A549 (cell line): ENCODE results near the gene APC. TPM values are rescaled to one million over a fixed set of nuclear protein-coding genes. Genes with fewer than 3 reads are reported as not detected.

ENCODE experiments used
- ATAC-seq, 2 experiments: fragments of 200-7000 bp in 1 of 2; fragments of >200 bp in 1 of 2; cut with Nextera tagmentation in 1 of 2; cut with Tn5 transposase in 1 of 2; 3 replicates each; pipeline versions ENCODE4 v1.8.0 to v1.9.1; 2018 to 2020; ENCODE audit warnings: mild to moderate bottlenecking in 1 of 2, moderate library complexity in 1 of 2
- CTCF ChIA-PET: fragments of 300-600 bp; sonication (Branson Sonifier 250); formaldehyde crosslinking; extraction: SDS; loops from one replicate; lab custom pipeline; 2021; ENCODE audit warnings: antibody characterized with exemption, inconsistent platforms; lab: Yijun Ruan, JAX
- POLR2A ChIA-PET: fragments of 350-600 bp; formaldehyde crosslinking; extraction: SDS; loops from one replicate; lab custom pipeline; 2021; ENCODE audit warnings: antibody characterized with exemption, inconsistent platforms; lab: Yijun Ruan, JAX
- DNase-seq, 2 experiments: peaks; one replicate each; pipeline versions ENCODE4 v3.0.0 to v3.0.0-alpha.2; 2011 to 2016; ENCODE audit warnings: low read depth in 1 of 2, low spot score in 1 of 2
- FAIRE-seq: peaks from 2 replicates; lab custom pipeline; 2011; peaks lifted over from hg19 to GRCh38; lab: Jason Lieb, UNC
- H3K27ac ChIP-seq, 2 experiments: fragments of >200 bp; sonication (Bioruptor Twin); formaldehyde crosslinking; 3 replicates each; pipeline ENCODE4 v1.5.1; 2016 to 2017
- H3K4me1 ChIP-seq: fragments of >200 bp; sonication (Bioruptor Twin); formaldehyde crosslinking; 3 replicates; pipeline ENCODE4 v1.6.1; 2016
- H3K4me2 ChIP-seq: fragments of >200 bp; sonication (Bioruptor Twin); formaldehyde crosslinking; 3 replicates; pipeline ENCODE4 v1.6.1; 2016
- H3K4me3 ChIP-seq: fragments of >200 bp; sonication (Bioruptor Twin); formaldehyde crosslinking; 3 replicates; pipeline ENCODE4 v1.5.1; 2016
- H3K9me3 ChIP-seq: fragments of >200 bp; sonication (Bioruptor Twin); formaldehyde crosslinking; 3 replicates; pipeline ENCODE4 v1.6.1; 2016
- BHLHE40 ChIP-seq: IDR thresholded peaks from 2 replicates; pipeline ENCODE4 v1.6.1; 2012; ENCODE audit warnings: low read depth, low read length, inconsistent platforms
- CBX8 ChIP-seq: fragments of 200-600 bp; sonication (generic); IDR thresholded peaks from 2 replicates; pipeline ENCODE4 v1.6.1; 2016
- CHD4 ChIP-seq: fragments of 200-600 bp; sonication (generic); IDR thresholded peaks from 2 replicates; pipeline ENCODE4 v1.6.1; 2016; ENCODE audit warnings: antibody characterized with exemption, mild to moderate bottlenecking, borderline replicate concordance
- ESRRA ChIP-seq: fragments of 150-350 bp; IDR thresholded peaks from 2 replicates; pipeline ENCODE4 v1.6.1; 2014; ENCODE audit warnings: mild to moderate bottlenecking, low read length, borderline replicate concordance
- FOSB ChIP-seq: fragments of 250-450 bp; sonication (Bioruptor Pico); IDR thresholded peaks from 2 replicates; pipeline ENCODE4 v1.5.0; 2020; ENCODE audit warnings: mild to moderate bottlenecking, moderate library complexity
- FOXS1 ChIP-seq: fragments of 250-450 bp; sonication (Bioruptor Pico); IDR thresholded peaks from 2 replicates; pipeline ENCODE4 v1.5.0; 2020; ENCODE audit warnings: mild to moderate bottlenecking, moderate library complexity
- GATA3 ChIP-seq: IDR thresholded peaks from 2 replicates; pipeline ENCODE4 v1.6.1; 2012; ENCODE audit warnings: borderline replicate concordance
- HDAC2 ChIP-seq: fragments of 200-600 bp; sonication (generic); IDR thresholded peaks from 2 replicates; pipeline ENCODE4 v1.6.1; 2016
- HEYL ChIP-seq: fragments of 250-450 bp; sonication (Bioruptor Pico); IDR thresholded peaks from 2 replicates; pipeline ENCODE4 v1.8.0; 2021; ENCODE audit warnings: mild to moderate bottlenecking, moderate library complexity
- HOXB13 ChIP-seq: fragments of 250-450 bp; sonication (Bioruptor Pico); IDR thresholded peaks from 2 replicates; pipeline ENCODE4 v1.5.0; 2020; ENCODE audit warnings: low read depth, mild to moderate bottlenecking, moderate library complexity
- JUN ChIP-seq, 2 experiments: fragments of >200 bp; sonication (Bioruptor Twin); formaldehyde crosslinking; IDR thresholded peaks; 2 replicates in 1 of 2; 3 replicates in 1 of 2; pipeline ENCODE4 v1.6.1; 2016 to 2017
- JUNB ChIP-seq: fragments of >200 bp; sonication (Bioruptor Twin); formaldehyde crosslinking; IDR thresholded peaks from 2 replicates; pipeline ENCODE4 v1.6.1; 2016
- KDM1A ChIP-seq: fragments of 200-600 bp; sonication (generic); IDR thresholded peaks from 2 replicates; pipeline ENCODE4 v1.6.1; 2016; ENCODE audit warnings: low read depth, mild to moderate bottlenecking
- MAZ ChIP-seq: fragments of 150-350 bp; IDR thresholded peaks from 2 replicates; pipeline ENCODE4 v1.6.1; 2014; ENCODE audit warnings: antibody characterized with exemption, low read depth, low read length, borderline replicate concordance
- NFE2L2 ChIP-seq: fragments of 150-350 bp; conservative IDR thresholded peaks from 2 replicates; pipeline ENCODE4 v1.6.1; 2014; ENCODE audit warnings: low read length
- NPAS2 ChIP-seq: fragments of 250-450 bp; sonication (Bioruptor Pico); IDR thresholded peaks from 2 replicates; pipeline ENCODE4 v1.8.0; 2022; ENCODE audit warnings: mild to moderate bottlenecking, moderate library complexity, borderline replicate concordance
- NR3C1 ChIP-seq: fragments of >200 bp; sonication (Bioruptor Twin); formaldehyde crosslinking; IDR thresholded peaks from 3 replicates; pipeline ENCODE4 v1.6.1; 2017
- PHF8 ChIP-seq: fragments of 200-600 bp; sonication (generic); IDR thresholded peaks from 2 replicates; pipeline ENCODE4 v1.6.1; 2016; ENCODE audit warnings: low read depth, mild to moderate bottlenecking, antibody characterized with exemption, moderate library complexity, borderline replicate concordance
- POLR2AphosphoS2 ChIP-seq: conservative IDR thresholded peaks from 2 replicates; pipeline ENCODE4 v1.6.1; 2012; ENCODE audit warnings: low read length, improper control_type of control experiment, inconsistent platforms
- RAD21 ChIP-seq, 2 experiments: fragments of >200 bp in 1 of 2; sonication (Bioruptor Twin) in 1 of 2; formaldehyde crosslinking in 1 of 2; IDR thresholded peaks in 1 of 2; conservative IDR thresholded peaks in 1 of 2; 2 replicates in 1 of 2; 3 replicates in 1 of 2; pipeline ENCODE4 v1.6.1; 2012 to 2018; ENCODE audit warnings: inconsistent platforms in 1 of 2
- RARB ChIP-seq: fragments of 250-450 bp; sonication (Bioruptor Pico); IDR thresholded peaks from 2 replicates; pipeline ENCODE4 v1.8.0; 2021; ENCODE audit warnings: mild to moderate bottlenecking, moderate library complexity
- RCOR1 ChIP-seq: fragments of 150-350 bp; IDR thresholded peaks from 2 replicates; pipeline ENCODE4 v1.6.1; 2014; ENCODE audit warnings: antibody characterized with exemption, low read length, low read depth
- RNF2 ChIP-seq: fragments of 200-600 bp; sonication (generic); IDR thresholded peaks from 2 replicates; pipeline ENCODE4 v1.6.1; 2016; ENCODE audit warnings: low read depth, mild to moderate bottlenecking, antibody characterized with exemption, moderate library complexity, borderline replicate concordance
- SREBF2 ChIP-seq: fragments of 450-650 bp; IDR thresholded peaks from 2 replicates; pipeline ENCODE4 v1.6.1; 2014; ENCODE audit warnings: mild to moderate bottlenecking, moderate library complexity
- TFCP2L1 ChIP-seq: fragments of 250-450 bp; sonication (Bioruptor Pico); IDR thresholded peaks from 2 replicates; pipeline ENCODE4 v1.5.0; 2021; ENCODE audit warnings: mild to moderate bottlenecking
- TP53 ChIP-seq: fragments of 250-450 bp; sonication (Bioruptor Pico); IDR thresholded peaks from 2 replicates; pipeline ENCODE4 v1.5.0; 2021; ENCODE audit warnings: mild to moderate bottlenecking, moderate library complexity
- ZC3H11A ChIP-seq: fragments of 450-650 bp; IDR thresholded peaks from 2 replicates; pipeline ENCODE4 v1.6.1; 2014; ENCODE audit warnings: antibody characterized with exemption, mild to moderate bottlenecking
- ZNF302 ChIP-seq: fragments of 250-450 bp; sonication (Bioruptor Pico); IDR thresholded peaks from 2 replicates; pipeline ENCODE4 v1.9.0; 2021; ENCODE audit warnings: inconsistent platforms, mild to moderate bottlenecking, moderate library complexity
- ZSCAN20 ChIP-seq: fragments of 250-450 bp; sonication (Bioruptor Pico); IDR thresholded peaks from 2 replicates; pipeline ENCODE4 v1.8.0; 2022; ENCODE audit warnings: mild to moderate bottlenecking, moderate library complexity
- WGBS: methylation state at CpG from one replicate; pipeline ENCODE4 v1.1.6; 2017; ENCODE audit errors: missing lambda C conversion rate; 5-methylcytosine and 5-hydroxymethylcytosine counted together
- polyA plus RNA-seq, 4 experiments: library from polyadenylated mRNA; depleted of rRNA in 3 of 4; stranded (reverse); fragments of >200 nt; fragmentation: RNase III in 1 of 4; extraction: RNeasy Plus Mini Kit Qiagen cat#74134 plus additional on column Dnase treatment in 1 of 4; gene quantifications; 2 replicates in 3 of 4; 3 replicates in 1 of 4; pipeline ENCODE4 v1.2.3, GENCODE V29; 2011 to 2017
- TF ChIP-seq, protein P1 (sequence below): fragments of >200 bp; sonication (Bioruptor Twin); formaldehyde crosslinking; IDR thresholded peaks from 3 replicates; pipeline ENCODE4 v1.5.1; 2016
- TF ChIP-seq, protein P2 (sequence below): IDR thresholded peaks from 2 replicates; pipeline ENCODE4 v1.6.1; 2012
- TF ChIP-seq, protein P3 (sequence below): fragments of 450-650 bp; IDR thresholded peaks from 2 replicates; pipeline ENCODE4 v1.6.1; 2014; ENCODE audit warnings: antibody characterized with exemption
- TF ChIP-seq, protein P4 (sequence below): fragments of 150-350 bp; IDR thresholded peaks from 2 replicates; pipeline ENCODE4 v1.6.1; 2014; ENCODE audit warnings: low read depth, mild to moderate bottlenecking, low read length

The APC gene
- polyA plus RNA-seq, 2 of the 4 experiments (the other 2 are of a cell fraction) = 10.6 to 21.2 TPM

DNA sequence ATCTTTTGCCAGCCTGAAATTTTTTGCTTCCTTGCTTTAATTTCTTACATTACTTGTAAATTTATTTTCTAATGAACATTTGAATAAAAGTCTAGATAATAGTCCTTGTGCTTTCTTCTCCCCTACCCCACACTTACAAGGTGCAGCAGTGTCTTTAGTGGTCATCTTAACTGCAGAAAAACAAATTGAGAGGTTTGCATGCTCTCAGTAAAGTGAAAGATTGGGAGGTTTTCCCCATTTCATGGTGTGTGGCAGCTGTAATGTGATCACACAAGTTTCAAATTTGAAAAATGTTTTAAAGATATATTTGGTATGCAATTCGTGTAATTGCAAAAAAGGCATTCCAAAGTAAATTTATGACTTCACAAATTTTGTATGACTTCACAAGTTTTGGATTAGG is 14.7 kb downstream of the APC start:
- no peaks in the 10 kb centered on the region for H3K9me3 ChIP-seq
- no peak overlapping the region for H3K4me2 ChIP-seq
- H3K4me3 ChIP-seq = no peak overlapping the region
- DNase-seq (no peak), FAIRE-seq (no peak), ATAC-seq (no peak)
- H3K27ac ChIP-seq = no peak overlapping the region
- WGBS = 45% methylated on average over 1 of the region's 1 CpG
- POLR2A ChIA-PET = no interaction called here
- TF ChIP-seq GATA3 = no peak
- TF ChIP-seq FOXS1 (CRISPR knock-in tag) = no peak
- TF ChIP-seq, protein P1, sequence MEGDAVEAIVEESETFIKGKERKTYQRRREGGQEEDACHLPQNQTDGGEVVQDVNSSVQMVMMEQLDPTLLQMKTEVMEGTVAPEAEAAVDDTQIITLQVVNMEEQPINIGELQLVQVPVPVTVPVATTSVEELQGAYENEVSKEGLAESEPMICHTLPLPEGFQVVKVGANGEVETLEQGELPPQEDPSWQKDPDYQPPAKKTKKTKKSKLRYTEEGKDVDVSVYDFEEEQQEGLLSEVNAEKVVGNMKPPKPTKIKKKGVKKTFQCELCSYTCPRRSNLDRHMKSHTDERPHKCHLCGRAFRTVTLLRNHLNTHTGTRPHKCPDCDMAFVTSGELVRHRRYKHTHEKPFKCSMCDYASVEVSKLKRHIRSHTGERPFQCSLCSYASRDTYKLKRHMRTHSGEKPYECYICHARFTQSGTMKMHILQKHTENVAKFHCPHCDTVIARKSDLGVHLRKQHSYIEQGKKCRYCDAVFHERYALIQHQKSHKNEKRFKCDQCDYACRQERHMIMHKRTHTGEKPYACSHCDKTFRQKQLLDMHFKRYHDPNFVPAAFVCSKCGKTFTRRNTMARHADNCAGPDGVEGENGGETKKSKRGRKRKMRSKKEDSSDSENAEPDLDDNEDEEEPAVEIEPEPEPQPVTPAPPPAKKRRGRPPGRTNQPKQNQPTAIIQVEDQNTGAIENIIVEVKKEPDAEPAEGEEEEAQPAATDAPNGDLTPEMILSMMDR = no peak
- no peak for TF ChIP-seq FOSB (CRISPR knock-in tag)
- no peak for TF ChIP-seq RARB
- no peak for TF ChIP-seq CHD4
- TF ChIP-seq NR3C1 = no peak
- no peak for TF ChIP-seq HDAC2
- no peak for TF ChIP-seq TP53 (CRISPR knock-in tag)
- TF ChIP-seq POLR2AphosphoS2 = no peak
- no peak for TF ChIP-seq PHF8
- TF ChIP-seq RNF2 = no peak
- no peak for TF ChIP-seq TFCP2L1 (CRISPR knock-in tag)
- no peak for TF ChIP-seq RCOR1
- 0 out of 3 replicates have a peak, but pooled peaks cover 2% of the 10 kb centered on the region for H3K4me1 ChIP-seq
- CTCF ChIA-PET = interaction anchor here (1.9 kb wide), 1 partner anchor 201 kb away, joined by 5 read pairs; no protein-coding TSS in a partner anchor

DNA sequence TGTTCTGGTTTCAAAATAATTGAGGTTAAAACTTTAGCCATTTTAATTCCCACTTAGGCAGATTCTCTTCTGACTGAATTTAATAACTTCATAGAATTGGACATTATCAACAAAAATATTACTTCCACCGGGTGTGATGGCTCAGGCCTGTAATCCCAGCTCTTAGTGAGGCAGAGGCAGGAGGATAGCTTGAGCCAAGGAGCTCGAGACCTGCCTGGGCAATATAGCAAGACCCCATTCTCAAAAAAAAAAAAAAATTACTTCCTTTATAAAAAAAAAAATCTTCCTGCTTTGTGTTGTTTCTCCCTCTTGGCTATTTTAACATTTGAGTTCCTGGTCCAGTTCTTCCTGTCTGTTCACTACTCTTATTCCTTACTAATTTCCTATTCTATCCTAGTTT is 18.0 kb downstream of the APC start:
- ATAC-seq (no peak), DNase-seq (no peak), FAIRE-seq (no peak)
- CTCF ChIA-PET = interaction anchor here (0.7 to 5.3 kb wide), 4 partner anchors 42 to 580 kb away, joined by 3 to 125 read pairs (median 10); no protein-coding TSS in a partner anchor
- TF ChIP-seq HOXB13 (no peak), ZNF302 (CRISPR knock-in tag) (no peak), NFE2L2 (no peak), KDM1A (no peak), ESRRA (no peak)
- no peak overlapping the region for H3K27ac ChIP-seq
- H3K4me1 ChIP-seq = 0 out of 3 replicates have a peak, but pooled peaks cover 3% of the 10 kb centered on the region
- no peaks in the 10 kb centered on the region for H3K9me3 ChIP-seq
- POLR2A ChIA-PET = no interaction called here
- WGBS = 84% methylated on average over 2 of the region's 2 CpGs
- H3K4me2 ChIP-seq = no peak overlapping the region
- no peak overlapping the region for H3K4me3 ChIP-seq

DNA sequence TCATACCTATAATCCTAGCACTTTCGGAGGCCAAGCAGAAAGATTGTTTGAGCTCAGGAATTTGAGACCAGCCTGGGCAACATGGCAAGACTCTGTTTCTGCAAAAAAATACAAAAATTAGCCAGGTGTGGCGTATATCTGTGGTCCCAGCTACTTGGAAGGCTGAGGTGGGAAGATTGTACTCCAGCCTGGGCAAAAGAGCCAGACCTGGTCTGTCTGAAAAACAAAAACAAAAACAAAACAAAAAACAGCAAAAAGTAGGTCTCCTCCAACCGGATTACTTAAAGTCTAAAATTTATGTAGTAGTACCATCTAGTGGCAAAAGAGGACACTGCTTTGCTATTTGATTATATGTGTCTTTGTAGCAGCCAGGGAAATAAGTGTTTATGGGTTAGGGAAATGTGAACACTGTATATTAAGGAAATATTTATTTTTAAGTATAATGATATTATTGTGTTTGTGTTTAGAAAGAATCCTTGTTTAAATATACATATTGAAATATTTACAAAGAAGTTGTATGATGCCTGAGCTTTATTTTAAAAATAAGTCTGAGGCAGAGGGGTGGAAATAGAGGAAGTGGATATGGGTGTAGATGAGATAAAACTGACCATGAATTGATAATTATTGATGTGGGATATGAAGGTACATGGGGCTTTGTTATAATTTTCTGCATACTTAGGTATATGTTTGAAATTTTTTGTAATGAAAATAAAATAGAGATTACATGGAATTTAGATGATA is 20.0 kb downstream of the APC start:
- CTCF ChIA-PET = interaction anchor here (0.7 to 5.3 kb wide), 38 partner anchors 10 to 584 kb away, joined by 3 to 125 read pairs (median 4); no protein-coding TSS in a partner anchor
- peak; percentile 72 for FAIRE-seq
- ATAC-seq = peak; percentile 85 to 93
- POLR2A ChIA-PET = no interaction called here
- Histone ChIP-seq H3K27ac (no peak overlapping the region), H3K9me3 (no peaks in the 10 kb centered on the region), H3K4me2 (peak overlapping the region; percentile 50; the same call in 2 of the 3 replicates), H3K4me3 (no peak overlapping the region), H3K4me1 (peaks cover 18% of the 10 kb centered on the region)
- 15% methylated on average over 3 of the region's 3 CpGs for WGBS
- peak; percentile 34 to 65 for DNase-seq
- TF ChIP-seq JUN (IDR thresholded peaks at IDR 0.05) (no peak), ZSCAN20 (CRISPR knock-in tag) (no peak), SREBF2 (no peak), RNF2 (no peak), NPAS2 (CRISPR knock-in tag) (no peak), MAZ (no peak), HEYL (no peak), ZC3H11A (no peak), JUNB (no peak), FOXS1 (CRISPR knock-in tag) (no peak), RAD21 (conservative IDR thresholded peaks at IDR 0.05 in 1 of 2, IDR thresholded peaks at IDR 0.05 in 1 of 2) (peak; percentile 87 to 91), BHLHE40 (no peak), CBX8 (no peak)
- TF ChIP-seq, protein P2, sequence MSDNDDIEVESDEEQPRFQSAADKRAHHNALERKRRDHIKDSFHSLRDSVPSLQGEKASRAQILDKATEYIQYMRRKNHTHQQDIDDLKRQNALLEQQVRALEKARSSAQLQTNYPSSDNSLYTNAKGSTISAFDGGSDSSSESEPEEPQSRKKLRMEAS = no peak
- TF ChIP-seq, protein P3, sequence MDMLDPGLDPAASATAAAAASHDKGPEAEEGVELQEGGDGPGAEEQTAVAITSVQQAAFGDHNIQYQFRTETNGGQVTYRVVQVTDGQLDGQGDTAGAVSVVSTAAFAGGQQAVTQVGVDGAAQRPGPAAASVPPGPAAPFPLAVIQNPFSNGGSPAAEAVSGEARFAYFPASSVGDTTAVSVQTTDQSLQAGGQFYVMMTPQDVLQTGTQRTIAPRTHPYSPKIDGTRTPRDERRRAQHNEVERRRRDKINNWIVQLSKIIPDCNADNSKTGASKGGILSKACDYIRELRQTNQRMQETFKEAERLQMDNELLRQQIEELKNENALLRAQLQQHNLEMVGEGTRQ = no peak
- TF ChIP-seq, protein P4, sequence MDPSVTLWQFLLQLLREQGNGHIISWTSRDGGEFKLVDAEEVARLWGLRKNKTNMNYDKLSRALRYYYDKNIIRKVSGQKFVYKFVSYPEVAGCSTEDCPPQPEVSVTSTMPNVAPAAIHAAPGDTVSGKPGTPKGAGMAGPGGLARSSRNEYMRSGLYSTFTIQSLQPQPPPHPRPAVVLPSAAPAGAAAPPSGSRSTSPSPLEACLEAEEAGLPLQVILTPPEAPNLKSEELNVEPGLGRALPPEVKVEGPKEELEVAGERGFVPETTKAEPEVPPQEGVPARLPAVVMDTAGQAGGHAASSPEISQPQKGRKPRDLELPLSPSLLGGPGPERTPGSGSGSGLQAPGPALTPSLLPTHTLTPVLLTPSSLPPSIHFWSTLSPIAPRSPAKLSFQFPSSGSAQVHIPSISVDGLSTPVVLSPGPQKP = no peak
